ENCODE data around the gene RPL41.

The RPL41 gene

DNA sequence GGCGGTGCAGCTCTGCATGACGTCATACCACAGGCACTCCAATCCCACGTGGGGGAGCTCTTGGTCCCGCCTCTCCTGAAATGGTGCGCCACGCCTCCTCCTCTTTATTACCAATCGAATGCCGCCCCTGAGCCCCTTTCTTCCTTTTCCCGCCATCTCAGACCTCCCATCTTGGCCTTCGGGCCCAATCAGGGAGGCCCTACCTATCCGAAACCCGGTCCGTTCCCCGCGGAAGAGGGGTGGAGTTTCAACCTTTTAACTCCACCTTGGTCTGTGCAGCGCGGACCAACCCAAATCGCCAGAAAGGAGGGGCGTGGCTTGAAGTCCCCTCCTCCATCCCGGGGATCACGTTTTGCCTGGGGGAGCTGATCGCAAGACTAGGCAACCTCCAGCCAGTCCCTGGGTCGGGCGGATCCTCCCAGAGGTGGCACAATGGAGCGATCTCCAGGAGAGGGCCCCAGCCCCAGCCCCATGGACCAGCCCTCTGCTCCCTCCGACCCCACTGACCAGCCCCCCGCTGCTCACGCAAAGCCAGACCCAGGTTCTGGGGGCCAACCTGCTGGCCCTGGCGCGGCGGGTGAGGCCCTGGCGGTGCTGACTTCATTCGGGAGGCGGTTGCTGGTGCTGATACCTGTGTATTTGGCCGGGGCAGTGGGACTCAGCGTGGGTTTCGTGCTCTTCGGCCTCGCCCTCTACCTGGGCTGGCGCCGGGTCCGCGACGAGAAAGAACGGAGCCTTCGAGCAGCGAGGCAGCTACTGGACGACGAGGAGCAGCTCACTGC, 11.6 kb downstream of the RPL41 start, which contains the start of gene ESYT1:
ESYT1 (plus strand) TSS at position 380 of the 782 bp plus-strand sequence; CDS start at position 433, 53 bp downstream.
- peak; percentile 99 for DNase-seq (ENCODE audit: low read depth, low spot score)

DNA sequence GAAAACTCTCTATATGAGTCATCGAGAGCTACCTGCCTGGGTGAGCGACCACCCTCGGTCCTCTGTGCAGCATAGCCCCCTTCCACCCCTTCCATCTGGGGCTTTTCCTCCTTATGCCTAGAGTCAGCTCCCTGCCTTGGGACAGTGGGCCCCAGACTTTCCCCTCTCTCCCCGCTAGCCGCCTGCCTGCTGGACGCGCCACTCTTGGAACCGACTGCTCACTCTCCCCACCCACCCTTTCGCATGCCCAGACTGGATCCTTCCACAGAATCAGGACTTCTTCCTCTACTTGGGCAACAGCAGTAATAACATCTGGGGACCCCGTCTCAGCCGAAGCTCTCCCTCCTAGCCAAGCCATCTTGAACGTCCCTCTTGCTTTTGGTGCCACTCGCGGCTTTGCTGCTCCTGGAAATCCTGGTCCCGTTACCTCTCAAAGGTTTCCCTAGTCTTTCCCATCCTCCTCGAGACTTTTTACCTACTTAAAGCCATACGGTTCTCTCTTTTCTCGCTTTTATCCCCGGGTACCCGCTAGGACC, 12.3 kb downstream of the RPL41 start:
- DNase-seq (ENCODE audit: low read depth, low spot score): no peak

DNA sequence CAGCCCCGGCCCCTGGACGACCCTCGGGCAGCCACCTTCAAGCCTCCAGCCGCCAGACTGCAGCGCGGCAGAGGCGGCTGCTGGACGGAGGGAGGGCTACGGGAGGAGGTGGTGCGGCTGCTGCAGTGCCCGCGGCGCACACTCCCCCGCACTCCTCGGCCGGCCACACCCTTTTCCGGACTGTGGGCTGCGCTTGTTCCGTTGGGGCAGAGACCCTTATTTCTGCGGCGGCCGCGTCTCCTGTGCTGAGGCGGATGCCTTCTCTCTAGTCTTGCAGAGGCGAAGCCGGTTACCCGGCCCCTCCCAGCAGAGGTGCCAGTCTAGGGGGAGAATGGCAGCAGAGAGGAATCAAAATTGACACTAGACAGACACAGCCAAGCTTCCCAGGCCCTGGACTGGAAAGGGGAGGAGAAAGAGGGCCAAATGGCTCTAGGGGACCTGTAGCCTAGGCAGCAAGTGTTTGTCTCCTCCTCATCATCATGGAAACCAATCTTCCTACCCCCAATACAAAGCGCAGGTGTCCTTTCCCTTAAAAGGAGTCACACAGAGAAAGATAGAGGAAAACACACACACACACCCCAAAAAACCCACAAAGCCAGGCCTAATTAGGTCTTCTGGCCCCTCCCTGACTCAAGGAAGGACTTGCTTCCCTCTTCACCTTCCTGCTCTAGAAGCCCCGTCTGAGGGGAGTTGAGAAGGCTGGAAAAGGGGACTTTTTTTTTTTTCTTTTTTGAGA, 12.9 kb downstream of the RPL41 start:
- DNase-seq (ENCODE audit: low read depth, low spot score): no peak

DNA sequence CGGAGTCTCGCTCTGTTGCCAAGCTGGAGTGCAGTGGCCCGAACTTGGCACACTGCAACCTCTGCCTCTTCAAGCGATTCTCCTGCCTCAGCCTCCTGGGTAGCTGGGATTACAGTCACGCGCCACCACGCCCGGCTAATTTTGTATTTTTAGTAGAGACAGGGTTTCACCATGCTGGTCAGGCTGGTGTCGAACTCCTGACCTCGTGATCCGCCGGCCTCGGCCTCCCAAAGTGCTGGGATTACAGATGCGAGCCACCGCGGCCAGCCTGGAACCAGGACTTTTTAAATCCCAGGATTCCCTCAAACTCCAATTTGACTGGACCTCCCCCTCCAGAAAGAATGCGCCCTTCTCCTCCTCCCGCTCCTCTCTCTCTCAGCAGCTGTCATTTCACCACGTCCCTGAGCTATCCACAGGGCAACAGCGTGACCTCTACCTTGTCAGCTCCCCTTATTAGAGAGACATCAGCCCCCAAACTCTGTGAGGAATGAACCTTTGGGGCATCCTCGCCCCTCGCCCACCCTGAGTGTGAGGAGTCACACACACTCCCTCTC, 13.6 kb downstream of the RPL41 start:
- no peak for DNase-seq (ENCODE audit: low read depth, low spot score)

DNA sequence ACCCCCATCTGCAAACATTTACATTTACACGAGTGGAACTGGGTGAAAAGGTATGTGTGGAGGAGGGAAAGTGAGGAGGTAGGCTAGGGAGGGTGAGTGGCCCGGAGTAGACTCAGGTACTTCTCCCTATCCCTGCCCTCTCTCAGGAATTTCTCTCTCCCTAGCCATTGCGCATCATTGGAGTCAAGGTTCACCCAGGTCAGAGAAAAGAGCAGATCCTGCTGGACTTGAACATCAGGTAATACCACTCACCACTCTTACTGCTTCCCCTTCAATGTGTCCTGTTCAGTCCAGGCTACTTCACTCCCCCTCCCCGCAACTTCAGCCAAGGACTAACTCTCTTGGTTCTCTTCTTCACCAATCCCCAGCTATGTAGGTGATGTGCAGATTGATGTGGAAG, 14.4 kb downstream of the RPL41 start:
- DNase-seq (ENCODE audit: low read depth, low spot score): no peak

DNA sequence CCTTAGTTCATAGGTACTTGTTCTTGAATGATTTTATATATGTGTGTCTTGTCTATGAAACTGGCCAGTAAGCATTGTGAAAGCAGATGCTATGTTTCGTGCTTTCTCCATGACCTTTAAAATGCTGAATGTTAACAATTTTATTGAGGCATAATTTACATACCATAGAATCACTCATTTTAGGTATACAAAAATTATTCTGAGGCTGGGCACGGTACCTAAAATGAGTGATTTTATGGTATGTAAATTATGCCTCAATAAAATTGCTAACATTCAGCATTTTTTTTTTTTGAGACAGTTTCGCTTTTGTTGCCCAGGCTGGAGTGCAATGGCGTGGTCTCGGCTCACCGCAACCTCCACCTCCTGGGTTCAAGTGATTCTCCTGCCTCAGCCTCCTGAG, 18.5 kb downstream of the RPL41 start:
- DNase-seq (ENCODE audit: low read depth, low spot score): no peak

DNA sequence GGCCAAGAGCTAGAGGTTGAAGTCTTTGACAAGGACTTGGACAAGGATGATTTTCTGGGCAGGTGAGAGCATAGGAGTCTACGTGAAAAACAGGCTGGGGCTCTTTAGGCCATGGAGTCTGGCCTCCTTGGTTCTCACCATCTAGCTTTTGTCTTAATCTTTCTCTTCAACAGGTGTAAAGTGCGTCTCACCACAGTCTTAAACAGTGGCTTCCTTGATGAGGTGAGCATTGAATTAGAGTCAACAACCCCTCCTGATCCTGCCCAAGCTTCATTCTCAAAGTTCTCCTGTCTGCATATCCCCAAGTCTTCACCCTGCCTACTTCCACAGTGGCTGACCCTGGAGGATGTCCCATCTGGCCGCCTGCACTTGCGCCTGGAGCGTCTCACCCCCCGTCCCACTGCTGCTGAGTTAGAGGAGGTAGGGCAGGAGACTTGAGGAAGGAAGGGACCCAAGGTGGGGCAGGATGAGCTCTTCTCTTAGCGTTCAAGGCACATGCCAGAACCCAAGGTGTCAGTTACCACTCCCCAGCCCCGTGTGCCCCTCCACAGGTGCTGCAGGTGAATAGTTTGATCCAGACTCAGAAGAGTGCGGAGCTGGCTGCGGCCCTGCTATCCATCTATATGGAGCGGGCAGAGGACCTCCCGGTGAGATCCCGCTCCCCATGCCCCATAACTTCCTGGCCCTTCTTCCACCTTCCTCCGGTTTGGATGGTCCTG, 21.6 kb downstream of the RPL41 start:
- no peak for DNase-seq (ENCODE audit: low read depth, low spot score)

DNA sequence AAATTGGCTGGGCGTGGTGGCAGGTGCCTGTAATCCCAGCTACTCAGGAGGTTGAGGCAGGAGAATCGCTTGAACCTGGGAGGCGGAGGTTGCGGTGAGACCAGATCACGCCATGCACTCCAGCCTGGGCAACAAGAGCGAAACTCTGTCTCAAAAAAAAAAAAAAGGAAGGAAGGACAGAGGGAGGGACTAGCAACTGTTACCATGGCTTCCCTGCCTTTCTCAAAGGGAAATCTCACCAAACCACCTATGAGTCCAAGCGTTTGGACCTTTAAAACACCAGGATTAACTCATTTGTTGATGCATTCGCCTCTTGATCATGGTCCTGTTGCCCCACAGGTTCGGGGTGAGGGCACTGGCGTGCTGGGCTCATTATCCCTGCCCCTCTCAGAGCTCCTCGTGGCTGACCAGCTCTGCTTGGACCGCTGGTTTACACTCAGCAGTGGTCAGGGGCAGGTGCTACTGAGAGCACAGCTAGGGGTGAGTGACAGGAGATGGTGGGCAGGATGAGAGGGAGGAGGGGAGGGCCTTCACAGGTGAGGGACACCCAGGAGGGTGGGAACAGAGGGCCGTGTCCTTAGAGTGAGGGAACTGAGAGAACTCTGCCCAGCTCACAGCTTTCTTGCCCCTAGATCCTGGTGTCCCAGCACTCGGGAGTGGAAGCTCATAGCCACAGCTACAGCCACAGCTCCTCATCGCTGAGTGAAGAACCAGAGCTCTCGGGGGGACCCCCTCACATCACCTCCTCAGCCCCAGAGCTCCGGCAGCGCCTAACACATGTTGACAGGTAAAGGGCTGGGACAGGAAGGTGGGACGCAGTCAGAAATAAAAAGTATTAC, 25.7 kb downstream of the RPL41 start:
- no peak for DNase-seq (ENCODE audit: low read depth, low spot score)

DNA sequence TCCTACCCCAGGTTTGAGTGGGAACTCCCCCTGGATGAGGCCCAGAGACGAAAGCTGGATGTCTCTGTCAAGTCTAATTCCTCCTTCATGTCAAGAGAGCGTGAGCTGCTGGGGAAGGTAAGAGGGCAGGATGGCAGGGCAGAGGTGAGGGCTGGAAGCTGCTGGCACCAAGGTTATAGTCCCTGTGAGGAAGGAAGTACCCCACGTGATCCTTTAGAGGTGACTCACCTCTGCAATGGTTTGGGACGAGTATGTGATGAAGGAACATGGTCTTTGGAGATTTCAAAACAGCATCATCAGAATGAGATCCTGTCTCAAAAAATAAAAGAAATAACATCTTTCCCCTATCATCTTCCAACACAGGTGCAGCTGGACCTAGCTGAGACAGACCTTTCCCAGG, 26.8 kb downstream of the RPL41 start:
- no peak for DNase-seq (ENCODE audit: low read depth, low spot score)

DNA sequence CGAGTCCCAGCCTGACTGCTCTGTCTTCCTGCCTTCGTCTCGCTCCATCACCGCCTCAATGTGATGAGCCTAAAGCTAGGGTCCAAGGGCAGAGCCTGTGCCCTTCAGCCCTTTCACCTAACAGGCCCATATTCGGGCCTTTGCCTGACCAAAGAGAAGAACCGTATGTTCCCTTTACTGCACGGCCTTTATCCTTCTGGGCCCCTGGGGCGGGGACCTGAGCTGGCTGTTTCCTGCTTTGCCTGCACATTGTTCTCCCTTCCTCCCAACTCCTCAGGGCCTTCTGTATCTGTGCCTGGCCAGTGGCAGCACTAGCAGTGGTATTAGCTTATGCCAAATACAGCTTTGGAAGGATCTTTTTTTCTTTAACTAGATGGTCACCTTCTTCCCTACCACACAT, 27.4 kb downstream of the RPL41 start:
- DNase-seq (ENCODE audit: low read depth, low spot score): no peak

DNA sequence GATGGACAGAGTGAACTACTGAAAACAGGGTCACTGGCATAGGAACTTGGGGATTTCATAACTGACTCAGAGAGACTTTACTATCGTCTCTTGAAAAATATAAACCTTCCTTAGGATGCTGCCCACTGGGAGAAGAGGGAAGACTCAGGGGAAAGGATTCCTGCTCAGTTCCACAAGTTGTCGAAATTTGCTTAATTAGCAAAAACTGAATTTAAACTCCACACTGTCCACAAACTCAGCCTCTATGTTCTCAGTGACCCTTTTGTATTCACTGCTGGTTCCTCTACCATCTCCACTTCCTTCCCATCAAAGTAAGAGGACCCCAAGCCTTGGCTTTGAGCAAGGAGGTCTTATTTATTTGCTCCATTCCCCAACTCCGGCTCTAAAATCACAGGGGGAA, 28.8 kb downstream of the RPL41 start:
- DNase-seq (ENCODE audit: low read depth, low spot score): no peak

DNA sequence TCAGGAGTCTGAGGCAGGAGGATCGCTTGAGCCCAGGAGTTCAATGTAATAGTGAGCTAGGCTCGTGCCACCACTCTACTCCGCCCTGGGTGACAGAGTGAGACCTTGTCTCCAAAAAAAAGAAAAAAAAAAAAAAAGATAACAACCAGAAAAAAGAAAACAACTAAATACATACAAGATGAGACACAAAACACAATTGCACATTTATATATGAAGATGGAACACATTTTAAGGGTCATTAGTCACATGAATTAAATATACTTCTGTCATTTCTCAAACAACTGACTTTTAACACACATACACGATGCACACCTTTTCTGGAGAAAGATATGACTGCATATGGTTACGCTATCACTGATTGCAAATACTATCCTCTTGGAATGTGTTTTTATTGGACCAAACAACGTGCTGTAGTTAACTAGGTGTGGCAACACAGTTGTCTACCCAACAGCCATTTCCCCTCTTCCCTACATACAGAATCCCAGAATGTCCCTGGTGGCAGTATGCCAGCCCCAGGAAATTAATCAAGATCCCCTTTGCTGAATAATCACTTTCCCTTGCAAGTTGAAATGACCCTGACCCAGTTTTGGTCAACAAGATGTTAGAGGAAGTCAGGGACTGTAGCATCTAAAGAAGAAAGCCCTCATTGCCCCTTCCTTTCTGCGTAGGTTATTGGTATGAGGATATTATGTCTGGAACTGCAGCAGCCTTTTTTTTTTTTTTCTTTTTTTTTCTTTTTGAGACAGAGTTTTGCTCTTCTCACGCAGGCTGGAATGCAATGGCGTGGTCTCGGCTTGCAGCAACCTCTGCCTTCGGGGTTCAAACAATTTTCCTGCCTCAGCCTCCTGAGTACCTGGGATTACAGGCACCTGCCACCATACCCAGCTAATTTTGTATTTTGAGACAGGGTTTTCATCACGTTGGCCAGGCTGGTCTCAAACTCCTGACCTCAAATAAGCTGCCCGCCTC, 30.3 kb downstream of the RPL41 start:
- DNase-seq (ENCODE audit: low read depth, low spot score): no peak

DNA sequence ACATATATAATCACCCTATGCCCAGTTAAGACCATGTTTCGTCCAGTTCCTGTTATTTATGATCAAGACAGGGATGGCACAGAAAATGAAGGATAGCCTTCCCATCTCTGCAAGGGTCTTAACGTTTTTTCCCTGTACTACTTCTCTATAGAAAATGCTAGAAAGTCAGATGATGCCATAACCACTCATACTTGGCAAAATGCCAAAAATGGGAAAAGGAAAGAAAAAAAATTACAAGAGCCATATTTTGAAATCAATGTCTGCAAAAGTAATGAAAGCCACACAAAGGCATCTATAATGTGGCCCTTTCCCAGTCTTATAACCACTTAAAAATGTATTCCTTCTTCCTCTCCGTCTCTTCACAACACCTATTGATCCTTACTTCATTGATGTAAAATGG, 34.1 kb downstream of the RPL41 start:
- DNase-seq (ENCODE audit: low read depth, low spot score): no peak

DNA sequence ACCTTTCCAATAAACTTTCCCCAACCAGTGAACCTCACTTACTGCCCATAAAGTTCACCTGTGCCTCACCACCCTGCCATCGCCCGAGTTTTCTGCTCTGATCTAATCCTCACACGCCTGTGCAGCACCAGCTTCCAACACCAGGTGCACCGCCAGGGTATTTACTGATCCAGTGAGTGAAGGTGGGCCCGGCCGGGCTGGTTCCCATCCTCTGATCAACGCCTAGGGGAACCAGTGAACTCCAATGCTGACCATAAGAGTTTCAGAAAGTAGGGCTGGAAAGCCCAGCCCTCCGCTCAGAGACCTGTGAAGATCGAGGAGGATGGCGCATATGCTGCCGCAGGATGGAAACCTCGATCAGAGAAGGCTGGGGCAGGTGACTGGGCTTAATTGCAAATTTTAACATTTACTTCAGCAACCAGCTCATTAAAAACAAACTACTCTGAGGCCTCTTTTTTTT, 35.3 kb downstream of the RPL41 start:
- DNase-seq (ENCODE audit: low read depth, low spot score): no peak

DNA sequence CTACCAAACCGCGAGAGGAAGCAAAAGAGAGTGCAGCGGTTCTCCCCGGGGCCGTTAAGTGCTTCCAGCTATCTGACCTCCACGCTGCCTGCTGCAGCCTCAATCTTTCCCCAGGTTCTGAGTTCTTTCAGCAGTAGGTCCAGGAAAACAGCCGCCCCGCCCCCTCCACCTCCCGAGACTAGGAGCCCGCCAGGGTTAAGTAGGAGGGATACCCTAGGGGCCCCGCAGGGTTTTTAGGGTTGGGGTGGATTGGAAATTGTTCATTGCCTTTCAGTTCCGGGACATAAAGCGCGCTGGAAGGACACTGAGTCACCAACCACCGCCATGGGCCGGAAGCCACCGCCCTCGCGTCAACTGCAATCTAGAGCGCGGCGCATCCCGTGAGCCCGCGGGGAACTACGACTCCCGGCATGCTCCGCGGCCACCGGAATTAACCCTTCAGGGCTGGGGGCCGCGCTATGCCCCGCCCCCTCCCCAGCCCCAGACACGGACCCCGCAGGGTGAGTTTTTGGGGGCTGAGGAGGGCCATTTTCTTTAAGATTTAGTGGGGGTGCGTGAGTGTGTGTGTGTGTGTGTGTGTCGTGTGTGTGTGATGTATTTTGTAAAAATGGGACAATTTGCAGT, 35.8 kb downstream of the RPL41 start, which contains the start of gene MYL6B:
MYL6B (plus strand) TSS at position 456 of the 624 bp plus-strand sequence. CDS start 1,332 bp downstream, outside the sequence.
- DNase-seq (ENCODE audit: low read depth, low spot score): peak; percentile 67

DNA sequence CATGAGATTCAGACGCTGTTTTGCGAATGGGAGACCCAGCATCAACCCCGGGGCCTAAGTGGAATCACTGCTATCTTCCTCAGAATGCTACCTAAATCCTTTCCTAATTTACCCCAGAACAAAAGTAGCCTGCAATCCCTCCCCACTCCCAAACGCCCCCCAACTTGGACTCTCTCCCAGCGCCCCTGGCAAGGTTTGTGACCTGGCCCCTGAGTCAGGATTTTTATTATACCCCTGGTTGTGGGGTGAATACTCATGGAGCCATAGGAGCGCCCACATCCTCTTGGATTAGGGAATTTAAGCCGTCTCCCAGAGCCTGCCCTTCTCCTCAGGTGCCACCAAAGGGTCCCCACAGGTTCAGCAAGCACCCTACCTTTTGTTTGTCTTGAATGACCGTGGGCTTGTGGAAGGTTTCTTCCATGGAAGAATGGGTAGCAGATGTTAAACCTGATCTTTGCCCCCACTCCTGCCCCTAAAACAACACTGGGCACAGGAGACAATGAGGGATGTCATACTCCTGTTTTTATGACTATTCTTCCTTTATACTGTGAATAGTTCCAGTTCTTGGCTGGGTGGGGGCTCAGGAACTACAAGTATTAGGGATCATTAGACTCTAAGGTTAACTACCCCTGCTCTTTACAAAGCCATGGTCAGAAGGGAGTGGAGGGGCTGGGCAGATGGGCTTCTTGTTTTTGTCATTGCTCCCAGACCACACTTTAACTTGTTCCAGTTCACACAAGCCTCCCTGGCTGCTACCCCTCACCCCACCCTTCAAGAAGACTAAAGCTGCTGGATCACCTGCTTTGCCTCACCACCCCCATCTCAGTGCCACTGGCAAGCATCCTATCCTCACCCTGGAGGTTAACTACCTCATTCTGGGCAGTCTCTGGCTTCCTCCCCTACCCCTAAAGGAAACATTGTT, 36.6 kb downstream of the RPL41 start:
- no peak for DNase-seq (ENCODE audit: low read depth, low spot score)

DNA sequence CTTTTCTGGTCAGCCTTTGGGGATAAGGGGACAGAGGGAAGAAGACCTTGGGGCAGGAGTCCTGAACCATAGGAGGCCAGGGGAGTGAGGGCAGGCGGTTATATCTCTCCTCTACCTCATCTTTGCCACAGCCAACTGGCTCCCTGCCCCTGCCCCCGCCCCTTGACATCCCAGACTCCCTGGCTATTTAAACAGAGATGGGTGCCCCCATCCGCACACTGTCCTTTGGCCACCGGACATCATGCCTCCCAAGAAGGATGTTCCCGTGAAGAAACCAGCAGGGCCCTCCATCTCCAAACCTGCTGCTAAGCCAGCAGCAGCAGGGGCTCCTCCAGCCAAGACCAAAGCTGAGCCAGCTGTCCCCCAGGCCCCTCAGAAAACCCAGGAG, 37.2 kb downstream of the RPL41 start:
- DNase-seq (ENCODE audit: low read depth, low spot score): no peak

DNA sequence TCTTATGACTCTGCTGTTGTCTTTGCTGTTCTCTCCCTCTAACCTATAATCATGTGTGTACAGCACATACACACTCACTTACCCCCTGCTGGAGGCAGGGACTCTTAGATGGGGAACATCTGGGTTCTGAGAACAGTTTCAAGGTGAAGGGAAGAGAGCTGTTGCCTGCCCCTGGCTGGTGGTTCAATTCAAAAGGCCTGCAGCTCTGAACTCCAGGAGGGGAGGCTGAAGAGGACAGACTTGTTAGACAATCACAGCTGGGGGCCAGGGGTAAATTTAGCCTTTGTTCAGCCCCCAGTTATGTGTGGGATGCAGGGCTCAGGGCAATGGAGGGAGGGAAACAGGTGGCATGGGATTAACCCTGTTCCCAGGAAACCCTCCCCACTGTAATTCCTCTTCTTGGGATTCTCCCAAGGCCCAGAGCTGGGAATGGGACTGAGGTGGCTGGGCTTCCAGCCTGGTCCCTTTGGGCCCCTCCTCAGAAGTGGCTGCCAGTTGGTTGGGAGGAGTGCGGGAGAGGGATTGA, 37.9 kb downstream of the RPL41 start:
- DNase-seq (ENCODE audit: low read depth, low spot score): no peak

Measured in brain pericyte (primary cell).